Bronchial epithelial cell (primary cell): ENCODE measurements around the gene GSS. TPM values are rescaled to one million over a fixed set of nuclear protein-coding genes. Genes with fewer than 3 reads are reported as not detected.

Source experiments
- DNase-seq: peaks from one replicate; pipeline ENCODE4 v3.0.0-alpha.2; 2010; ENCODE audit warnings: low read depth
- FAIRE-seq: peaks from 2 replicates; lab custom pipeline; 2011; peaks lifted over from hg19 to GRCh38; lab: Jason Lieb, UNC
- H3K27me3 ChIP-seq: 2 replicates; pipeline ENCODE4 v1.5.1; 2011; ENCODE audit warnings: low read length; ENCODE audit not compliant: control insufficient read depth, insufficient read depth
- H3K36me3 ChIP-seq: 2 replicates; pipeline ENCODE4 v1.5.1; 2011; ENCODE audit warnings: low read length; ENCODE audit not compliant: control insufficient read depth, insufficient read depth
- H3K4me3 ChIP-seq: 2 replicates; pipeline ENCODE4 v1.5.1; 2011; ENCODE audit warnings: mild to moderate bottlenecking, low read depth, low read length, control low read depth
- total RNA-seq: library from RNA; depleted of rRNA; stranded (reverse); fragments of >200 nt; gene quantifications from 2 replicates; pipeline ENCODE4 v1.2.1, GENCODE V29; 2014
- TF ChIP-seq, protein P1 (sequence below): IDR thresholded peaks from 2 replicates; pipeline ENCODE4 v1.5.1; 2011; ENCODE audit warnings: mild to moderate bottlenecking, moderate library complexity, low read length, control low read depth, inconsistent platforms; ENCODE audit not compliant: insufficient read depth, severe bottlenecking

GSS gene
- total RNA-seq, 1 donor from 2014 or later, result 105 TPM

DNA sequence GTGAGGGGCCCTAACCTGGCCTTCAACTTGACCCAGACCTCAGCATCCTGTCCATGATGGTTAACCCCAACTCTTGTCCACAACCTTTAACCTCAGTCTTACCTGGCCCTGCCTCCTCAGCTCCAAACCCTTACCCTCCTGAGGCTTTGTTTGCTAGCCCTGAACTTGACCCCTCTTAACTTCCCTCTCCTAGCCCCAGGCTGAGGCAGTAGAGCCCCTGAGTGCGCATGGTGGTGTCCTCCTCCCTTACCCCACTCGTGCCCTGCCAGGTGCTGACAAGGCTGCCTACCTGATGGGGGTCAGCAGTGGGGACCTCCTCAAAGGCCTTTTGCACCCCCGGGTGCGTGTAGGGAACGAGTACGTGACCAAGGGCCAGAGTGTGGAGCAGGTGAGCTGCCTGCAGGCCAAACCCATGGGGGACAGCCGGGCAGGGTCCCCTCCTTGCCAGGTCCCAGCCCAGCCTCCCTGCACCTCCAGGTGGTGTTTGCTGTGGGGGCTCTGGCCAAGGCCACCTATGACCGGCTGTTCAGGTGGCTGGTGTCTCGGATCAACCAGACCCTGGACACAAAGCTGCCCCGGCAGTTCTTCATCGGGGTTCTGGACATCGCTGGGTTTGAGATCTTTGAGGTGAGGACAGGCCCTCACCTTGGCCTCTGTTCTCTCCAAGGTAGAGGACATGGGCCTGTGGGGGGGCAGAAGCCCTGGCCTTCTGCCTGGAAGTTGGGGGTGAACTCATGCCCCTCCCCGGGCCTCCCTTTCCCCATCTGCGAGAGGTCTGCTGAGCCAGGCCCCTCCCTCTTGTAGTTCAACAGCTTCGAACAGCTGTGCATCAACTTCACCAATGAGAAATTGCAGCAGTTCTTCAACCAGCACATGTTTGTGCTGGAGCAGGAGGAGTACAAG lies 31.9 kb upstream of the GSS start:
- TF ChIP-seq, protein P1, sequence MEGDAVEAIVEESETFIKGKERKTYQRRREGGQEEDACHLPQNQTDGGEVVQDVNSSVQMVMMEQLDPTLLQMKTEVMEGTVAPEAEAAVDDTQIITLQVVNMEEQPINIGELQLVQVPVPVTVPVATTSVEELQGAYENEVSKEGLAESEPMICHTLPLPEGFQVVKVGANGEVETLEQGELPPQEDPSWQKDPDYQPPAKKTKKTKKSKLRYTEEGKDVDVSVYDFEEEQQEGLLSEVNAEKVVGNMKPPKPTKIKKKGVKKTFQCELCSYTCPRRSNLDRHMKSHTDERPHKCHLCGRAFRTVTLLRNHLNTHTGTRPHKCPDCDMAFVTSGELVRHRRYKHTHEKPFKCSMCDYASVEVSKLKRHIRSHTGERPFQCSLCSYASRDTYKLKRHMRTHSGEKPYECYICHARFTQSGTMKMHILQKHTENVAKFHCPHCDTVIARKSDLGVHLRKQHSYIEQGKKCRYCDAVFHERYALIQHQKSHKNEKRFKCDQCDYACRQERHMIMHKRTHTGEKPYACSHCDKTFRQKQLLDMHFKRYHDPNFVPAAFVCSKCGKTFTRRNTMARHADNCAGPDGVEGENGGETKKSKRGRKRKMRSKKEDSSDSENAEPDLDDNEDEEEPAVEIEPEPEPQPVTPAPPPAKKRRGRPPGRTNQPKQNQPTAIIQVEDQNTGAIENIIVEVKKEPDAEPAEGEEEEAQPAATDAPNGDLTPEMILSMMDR, result no peak
- Histone ChIP-seq H3K4me3 (no peak overlapping the region), H3K27me3 (peaks cover 7% of the 10 kb centered on the region), H3K36me3 (no peaks in the 10 kb centered on the region)
- FAIRE-seq, result no peak
- DNase-seq, result no peak

DNA sequence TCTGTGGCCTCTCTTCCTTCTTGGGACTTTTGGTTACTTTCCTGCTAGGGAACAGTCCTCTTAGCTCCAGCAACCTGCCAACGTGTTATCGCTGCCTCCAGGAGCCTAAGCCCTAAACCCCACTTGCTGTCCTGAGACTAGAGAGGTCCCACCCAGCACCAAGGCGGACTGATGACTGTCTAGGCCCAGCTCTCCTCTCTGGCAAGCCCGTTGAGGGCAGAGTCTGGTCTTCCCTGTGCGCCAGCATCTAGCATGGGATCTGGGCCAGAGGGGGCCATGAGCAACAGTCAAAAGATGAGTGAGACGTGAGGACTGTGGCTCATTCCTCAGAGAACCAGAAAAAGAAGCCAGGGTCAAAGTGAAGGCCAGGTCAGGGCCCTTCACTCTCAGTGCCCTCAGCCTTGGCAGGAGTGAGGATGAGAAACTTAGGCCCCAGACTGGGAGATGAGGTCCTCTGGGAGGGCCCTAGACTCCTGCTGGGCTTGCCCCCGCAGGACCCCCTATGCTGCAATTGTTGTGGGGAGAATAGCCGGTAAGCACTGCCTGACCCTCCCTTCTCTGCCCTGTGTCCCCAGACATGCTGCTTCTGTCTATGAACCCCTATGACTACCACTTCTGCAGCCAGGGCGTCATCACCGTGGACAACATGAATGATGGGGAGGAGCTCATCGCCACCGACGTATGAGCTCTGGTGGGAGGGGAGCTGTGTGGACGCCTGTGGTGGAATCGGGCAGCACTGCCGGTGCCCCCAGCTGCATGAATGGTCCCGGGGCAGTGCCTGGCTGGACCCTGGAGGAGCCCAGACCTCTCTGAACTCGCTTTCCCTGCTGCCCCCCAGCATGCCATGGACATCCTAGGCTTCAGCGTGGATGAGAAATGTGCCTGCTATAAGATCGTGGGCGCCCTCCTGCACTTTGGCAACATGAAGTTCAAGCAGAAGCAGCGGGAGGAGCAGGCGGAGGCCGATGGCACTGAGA lies 31.0 kb upstream of the GSS start:
- Histone ChIP-seq H3K4me3 (no peak overlapping the region), H3K36me3 (no peaks in the 10 kb centered on the region), H3K27me3 (peaks cover 7% of the 10 kb centered on the region)
- TF ChIP-seq, protein P1, result no peak
- FAIRE-seq, result no peak
- no peak for DNase-seq

DNA sequence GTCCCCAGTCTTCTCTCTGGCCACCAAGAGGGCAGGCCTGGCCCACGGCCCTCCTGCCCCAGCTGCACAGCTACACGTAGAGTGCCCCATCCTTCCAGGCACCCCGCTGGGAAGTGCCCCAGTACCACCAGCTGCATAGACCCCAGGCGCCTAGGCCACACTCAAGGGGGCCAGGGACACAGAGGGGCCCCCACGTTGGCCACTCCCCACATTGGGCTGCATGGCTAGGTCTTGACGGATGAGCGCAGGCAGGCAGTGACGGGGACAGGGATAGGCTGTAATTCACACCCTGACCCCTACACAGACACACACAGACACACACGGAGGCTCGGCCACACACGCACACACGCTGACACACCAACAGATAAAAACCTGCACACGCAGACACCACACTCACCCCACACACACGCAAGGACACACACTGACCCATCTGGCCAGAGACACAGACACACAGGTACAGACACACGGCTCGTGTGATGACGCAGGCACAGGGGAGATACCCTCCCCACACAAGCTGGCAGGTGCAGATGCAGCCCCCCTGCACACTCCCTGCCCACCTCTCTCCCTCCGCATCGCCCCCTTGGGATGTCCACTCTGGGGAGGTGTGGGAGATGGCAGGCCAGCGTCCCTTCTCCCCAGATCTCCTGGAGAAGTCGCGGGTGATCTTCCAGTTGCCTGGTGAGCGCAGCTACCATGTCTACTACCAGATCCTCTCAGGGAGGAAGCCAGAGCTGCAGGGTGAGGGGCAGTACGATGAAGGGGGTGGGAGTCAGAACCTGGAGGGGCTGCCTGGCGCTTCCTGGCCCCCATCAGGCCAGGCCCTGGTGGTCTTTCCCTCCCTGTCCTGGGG lies 30.1 kb upstream of the GSS start:
- no peaks in the 10 kb centered on the region for H3K36me3 ChIP-seq
- peaks cover 7% of the 10 kb centered on the region for H3K27me3 ChIP-seq
- FAIRE-seq (no peak), DNase-seq (no peak)
- no peak overlapping the region for H3K4me3 ChIP-seq
- TF ChIP-seq, protein P1, result no peak

DNA sequence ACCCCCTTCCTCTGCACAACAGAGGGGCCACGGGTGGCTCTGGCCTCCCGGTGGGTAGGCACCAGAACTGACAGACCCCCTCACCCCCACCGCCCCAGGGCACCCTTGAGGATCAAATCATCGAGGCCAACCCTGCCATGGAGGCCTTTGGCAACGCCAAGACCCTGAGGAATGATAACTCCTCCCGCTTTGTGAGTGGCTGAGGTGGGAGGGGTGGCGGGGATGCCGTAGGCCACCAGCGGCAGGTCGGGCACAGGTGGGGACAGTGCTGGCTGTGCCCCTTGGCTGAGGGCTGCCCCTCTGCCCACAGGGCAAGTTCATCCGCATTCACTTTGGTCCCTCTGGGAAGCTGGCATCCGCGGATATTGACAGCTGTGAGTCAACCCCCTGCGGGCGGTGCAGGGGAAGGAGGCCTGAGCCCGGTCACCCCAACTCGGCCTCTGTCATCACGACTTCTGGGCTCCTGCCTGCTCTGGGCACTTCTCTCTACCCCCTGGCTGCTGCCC lies 29.2 kb upstream of the GSS start:
- H3K36me3 ChIP-seq, result no peaks in the 10 kb centered on the region
- H3K4me3 ChIP-seq, result no peak overlapping the region
- FAIRE-seq (no peak), DNase-seq (no peak)
- peaks cover 7% of the 10 kb centered on the region for H3K27me3 ChIP-seq
- TF ChIP-seq, protein P1, result no peak
